HG03439 (cell line): ENCODE data around the gene CUTC.

Experiments
- ATAC-seq: cut with Tn5 transposase; IDR thresholded peaks from one replicate; pipeline ENCODE4 v1.9.1; 2021; ENCODE audit warnings: mild to moderate bottlenecking, moderate library complexity; ENCODE audit not compliant: unreplicated experiment

CUTC gene

DNA sequence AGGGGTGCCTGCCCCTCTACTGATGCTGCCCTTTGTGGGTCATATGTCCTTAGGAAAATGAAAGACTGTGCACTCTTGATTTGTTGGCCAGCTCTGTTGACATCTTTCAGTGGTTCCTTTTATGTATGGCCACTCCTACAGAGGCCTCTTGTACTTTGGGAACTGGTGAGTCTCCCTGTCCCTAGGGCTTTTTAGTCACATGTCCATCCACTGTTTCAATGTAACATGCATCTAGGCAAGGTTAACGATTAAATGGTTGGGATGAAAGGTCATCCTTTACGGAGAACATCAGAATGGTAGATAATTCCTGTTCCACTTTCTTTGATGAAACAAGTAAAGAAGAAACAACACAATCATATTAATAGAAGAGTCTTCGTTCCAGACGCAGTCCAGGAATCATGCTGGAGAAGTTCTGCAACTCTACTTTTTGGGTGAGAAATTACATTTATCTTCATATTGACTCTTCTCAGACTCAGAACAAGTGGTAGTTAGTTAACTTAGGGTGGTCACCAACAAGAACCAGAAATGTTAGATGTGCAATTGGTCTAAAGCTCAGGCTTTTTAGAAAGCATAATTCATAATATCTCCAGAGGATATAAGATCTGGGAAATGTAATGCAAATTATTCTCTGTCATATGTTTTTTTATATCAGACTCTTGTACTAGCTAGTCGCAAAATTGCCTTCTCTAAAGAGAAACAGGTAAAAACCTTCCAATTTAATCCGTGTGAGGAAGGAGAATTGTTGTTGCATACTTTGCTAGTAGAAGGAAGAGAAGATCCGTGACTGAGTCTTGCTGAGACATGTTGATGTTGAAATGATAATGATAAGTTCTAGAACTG is 50.6 kb downstream of the CUTC start, which contains the start of gene ABCC2:
ABCC2 (plus strand) TSS at position 194 of the 840 bp plus-strand sequence; CDS start at position 399, 205 bp downstream.
- no peak for ATAC-seq

- no peak for ATAC-seq
These were observed 52.1 kb downstream of the CUTC start for GRCh38 chr10:99784016-99784726.

DNA sequence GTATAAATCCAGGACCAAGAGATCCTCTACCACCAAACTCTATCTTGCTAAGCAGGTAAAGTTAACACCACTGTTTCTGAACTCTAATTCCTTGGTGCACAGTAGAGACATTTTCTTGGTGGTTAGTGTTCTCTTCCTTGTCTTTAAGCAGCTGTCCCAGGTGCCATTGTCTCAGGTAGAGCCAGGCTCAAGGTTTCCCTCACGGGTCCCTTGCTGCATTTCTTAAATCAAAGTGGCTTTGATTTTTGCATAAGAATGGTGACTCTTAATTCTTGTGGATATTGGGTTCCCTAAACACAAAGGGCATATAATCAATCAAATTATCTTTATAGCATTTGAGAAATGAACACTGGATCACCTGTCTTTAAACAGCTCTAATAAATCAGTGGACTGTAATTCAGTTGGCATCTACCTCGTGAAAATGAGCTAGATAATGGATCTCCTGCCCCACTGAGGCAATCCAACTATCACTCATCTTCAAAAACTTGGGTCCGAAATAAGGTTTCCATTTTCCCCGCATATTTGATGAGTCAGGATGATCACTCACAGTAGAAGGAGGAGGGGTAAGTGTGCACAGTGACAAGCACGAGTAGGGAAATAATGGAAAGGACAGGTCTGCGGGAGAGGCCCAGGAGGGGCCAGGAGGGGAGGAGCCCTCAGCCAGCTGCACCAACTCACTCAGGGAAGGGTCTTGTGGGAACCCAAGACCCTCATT is 52.9 kb downstream of the CUTC start:
- no peak for ATAC-seq

DNA sequence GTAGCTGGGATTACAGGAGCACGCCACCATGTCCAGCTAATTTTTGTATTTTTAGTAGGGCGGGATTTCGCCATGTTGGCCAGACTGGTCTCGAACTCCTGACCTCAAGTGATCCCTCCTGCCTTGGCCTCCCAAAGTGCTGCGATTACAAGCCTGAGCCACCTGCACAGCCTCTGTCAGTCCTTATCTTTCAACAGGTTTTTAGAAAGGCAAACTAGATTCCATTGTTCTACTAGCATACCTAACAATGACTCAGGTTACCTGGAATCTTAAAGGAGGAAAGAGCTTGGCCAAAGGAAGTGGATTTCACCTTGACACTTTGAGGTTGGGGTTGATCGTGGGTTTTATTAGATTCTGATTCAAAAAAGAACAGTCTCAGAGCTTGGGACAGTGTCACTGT is 53.6 kb downstream of the CUTC start:
- ATAC-seq: no peak

- no peak for ATAC-seq
These were observed 55.3 kb downstream of the CUTC start for GRCh38 chr10:99787311-99787710.

- ATAC-seq: no peak
These were observed 55.9 kb downstream of the CUTC start for GRCh38 chr10:99787782-99788445.

DNA sequence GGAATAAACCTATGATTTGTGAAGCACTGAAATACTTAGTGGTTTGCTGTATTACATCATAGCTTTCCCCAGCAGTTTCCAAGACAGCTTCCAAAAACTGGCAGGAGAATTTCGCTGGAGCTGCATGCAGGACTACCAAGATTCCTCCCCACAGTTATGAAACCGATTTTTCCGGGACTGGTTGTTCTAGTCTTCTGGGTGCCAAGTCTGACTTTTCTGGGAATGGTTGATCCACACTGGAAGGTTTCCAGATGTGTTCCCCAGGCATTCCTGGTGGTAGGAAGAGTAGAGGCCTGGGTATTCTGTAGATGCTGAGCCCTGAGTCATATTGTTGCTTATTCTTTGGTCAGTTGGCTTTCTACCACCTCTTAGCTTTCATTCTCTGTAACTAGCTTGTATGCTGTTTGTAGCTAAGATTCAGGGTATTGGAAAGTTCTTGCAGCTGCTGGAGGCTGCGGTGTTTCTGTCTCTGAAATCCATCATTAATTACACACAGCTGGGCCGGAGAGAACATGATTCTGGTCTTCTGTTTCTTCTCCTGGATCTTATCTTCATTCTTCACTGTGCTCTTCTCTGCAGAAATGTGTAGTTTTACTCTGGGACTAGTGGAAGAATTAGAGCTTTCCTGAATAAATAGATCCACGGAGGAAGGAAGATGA is 56.7 kb downstream of the CUTC start:
- no peak for ATAC-seq

DNA sequence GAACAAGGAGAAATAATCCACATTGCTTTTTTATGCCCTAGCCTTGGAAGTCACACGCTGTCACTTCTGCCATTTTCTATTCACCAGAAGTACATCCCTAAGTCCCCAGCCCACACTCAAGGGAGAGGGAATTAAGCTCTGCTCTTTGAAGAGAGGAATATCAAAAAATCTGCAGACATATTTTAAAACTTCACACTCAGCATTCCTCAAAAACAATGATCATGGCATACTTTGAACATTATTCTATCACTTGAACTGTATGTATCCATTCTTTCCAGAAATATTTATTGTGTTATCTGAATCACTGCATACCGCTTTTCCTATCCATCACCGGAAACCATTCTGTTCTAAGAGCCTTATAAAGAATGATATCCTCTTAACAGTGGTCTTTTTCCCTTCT is 59.8 kb downstream of the CUTC start:
- ATAC-seq: no peak

DNA sequence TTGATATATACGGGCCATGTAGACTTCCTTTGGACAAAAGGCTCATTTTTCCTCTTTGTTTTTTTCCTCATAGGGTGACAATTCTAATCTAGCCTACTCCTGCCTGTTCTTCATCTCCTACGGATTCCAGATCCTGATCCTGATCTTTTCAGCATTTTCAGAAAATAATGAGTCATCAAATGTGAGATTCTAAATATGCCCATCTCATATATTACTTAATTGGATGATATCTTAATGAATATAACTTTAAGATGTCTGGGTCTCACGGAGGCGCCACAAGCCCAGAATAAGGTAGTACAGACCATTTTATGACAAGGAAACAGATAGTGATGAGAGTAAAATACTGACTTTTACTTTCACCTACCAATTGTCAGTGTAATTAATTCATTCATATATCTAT is 61.8 kb downstream of the CUTC start:
- no peak for ATAC-seq

DNA sequence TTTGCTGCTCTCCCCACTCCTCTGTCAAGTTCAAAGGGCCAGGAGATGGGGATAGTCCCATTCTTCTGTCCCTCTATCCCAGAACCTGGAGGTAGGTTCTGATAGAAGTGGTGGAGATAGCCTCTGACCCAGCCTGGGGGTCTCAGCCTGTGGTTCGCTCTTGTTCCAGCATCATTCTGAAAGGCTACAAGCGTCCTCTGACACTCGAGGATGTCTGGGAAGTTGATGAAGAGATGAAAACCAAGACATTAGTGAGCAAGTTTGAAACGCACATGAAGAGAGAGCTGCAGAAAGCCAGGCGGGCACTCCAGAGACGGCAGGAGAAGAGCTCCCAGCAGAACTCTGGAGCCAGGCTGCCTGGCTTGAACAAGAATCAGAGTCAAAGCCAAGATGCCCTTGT is 64.9 kb downstream of the CUTC start:
- no peak for ATAC-seq

GRCh38 chr10:99798031-99798430 is 66.0 kb downstream of the CUTC start:
- ATAC-seq: no peak

DNA sequence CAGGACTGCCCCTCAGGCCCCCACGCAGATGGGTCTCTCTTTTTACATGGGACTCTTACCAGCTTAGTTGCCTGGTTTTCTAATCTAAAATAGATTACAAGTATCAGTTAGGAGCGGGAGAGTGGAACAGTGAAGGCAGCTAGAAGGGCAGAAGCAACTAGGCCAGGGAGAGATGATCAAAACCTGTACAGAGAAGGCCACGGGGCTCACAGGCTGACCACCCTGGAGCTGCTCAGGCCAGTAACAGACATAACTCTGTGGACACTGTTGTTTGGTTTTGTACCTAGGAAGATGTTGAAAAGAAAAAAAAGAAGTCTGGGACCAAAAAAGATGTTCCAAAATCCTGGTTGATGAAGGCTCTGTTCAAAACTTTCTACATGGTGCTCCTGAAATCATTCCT is 66.9 kb downstream of the CUTC start:
- no peak for ATAC-seq

DNA sequence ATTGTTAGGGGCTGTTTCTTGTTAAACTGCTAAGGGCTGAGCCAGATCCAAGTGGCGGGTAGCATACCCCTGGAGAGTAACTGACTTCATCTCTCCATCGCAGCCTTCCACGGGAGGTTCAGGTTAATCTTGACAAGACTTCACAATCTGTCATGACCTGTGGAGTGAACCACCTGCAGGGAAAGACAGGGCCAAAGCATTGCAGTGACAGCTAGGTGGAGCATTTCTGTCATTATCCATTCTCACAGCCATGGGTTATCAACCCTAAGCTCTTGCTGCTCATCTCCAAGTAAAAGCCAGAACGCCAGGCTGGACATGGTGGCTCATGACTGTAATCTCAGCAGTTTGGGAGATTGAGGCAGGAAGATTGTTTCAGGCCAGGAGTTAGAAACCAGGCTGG is 67.6 kb downstream of the CUTC start:
- no peak for ATAC-seq

GRCh38 chr10:99804471-99804870 is 72.4 kb downstream of the CUTC start:
- no peak for ATAC-seq

DNA sequence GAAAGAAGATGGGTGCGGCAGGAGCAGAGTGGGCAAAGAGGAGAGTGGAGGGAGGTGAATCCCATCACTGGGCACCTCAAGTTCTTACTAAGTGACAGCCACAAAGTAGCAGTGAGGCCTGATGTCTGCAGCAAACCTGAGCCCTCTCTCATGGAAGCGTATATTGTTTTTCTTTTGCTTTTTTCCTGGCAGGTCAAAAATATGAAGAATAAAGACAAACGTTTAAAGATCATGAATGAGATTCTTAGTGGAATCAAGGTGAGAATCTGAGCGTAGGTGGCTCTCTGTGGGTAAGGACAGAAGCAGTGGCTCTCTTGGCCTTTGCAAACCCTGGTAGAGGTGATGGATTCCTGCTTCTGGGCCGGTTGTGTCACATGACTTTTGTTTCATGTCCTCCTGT is 73.2 kb downstream of the CUTC start:
- ATAC-seq: no peak
